GM12892 (cell line): ENCODE data around the gene MFSD8.
"Not testable (repeated sequence)": the region's sequence is repeated elsewhere in the genome, so short reads cannot be mapped to it uniquely, and the experiment has no call there.

Experiments
- DNase-seq: peaks from one replicate; pipeline ENCODE4 v3.0.0; 2011; ENCODE audit not compliant: insufficient read length
- FAIRE-seq: peaks from 2 replicates; lab custom pipeline; 2011; peaks lifted over from hg19 to GRCh38; lab: Jason Lieb, UNC
- POLR2A ChIP-seq: IDR thresholded peaks from 2 replicates; pipeline ENCODE4 v1.6.1; 2011; ENCODE audit warnings: low read depth, low read length, control low read depth
- POLR2AphosphoS5 ChIP-seq: IDR thresholded peaks from 2 replicates; pipeline ENCODE4 v1.6.1; 2011; ENCODE audit warnings: low read depth, low read length, control low read depth
- TAF1 ChIP-seq: IDR thresholded peaks from 2 replicates; pipeline ENCODE4 v1.6.1; 2011; ENCODE audit warnings: low read depth, mild to moderate bottlenecking, control low read depth, low read length, borderline replicate concordance

The MFSD8 gene

DNA sequence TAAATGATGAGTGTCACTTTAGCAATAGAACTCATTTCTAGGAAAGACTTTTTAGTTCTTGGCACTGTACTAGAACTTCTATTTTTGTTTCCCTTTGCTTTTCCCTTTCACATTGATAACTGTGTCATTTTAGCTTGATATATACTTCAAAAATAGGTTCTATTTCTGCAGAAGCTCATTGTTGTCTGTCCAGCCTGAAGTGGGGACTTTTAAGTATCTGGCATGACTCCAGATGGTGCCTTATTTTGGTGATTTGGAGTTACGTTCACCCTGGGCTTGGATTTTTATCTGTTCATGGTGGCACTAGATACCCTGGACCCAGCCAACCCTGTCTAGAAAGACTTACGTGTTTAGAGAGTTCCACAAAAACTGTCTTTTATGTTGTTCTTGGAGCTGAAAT, 3.6 kb upstream of the MFSD8 start:
- no peak for TF ChIP-seq POLR2A
- TF ChIP-seq POLR2AphosphoS5: no peak
- TF ChIP-seq TAF1: no peak
- FAIRE-seq (no peak), DNase-seq (no peak)

DNA sequence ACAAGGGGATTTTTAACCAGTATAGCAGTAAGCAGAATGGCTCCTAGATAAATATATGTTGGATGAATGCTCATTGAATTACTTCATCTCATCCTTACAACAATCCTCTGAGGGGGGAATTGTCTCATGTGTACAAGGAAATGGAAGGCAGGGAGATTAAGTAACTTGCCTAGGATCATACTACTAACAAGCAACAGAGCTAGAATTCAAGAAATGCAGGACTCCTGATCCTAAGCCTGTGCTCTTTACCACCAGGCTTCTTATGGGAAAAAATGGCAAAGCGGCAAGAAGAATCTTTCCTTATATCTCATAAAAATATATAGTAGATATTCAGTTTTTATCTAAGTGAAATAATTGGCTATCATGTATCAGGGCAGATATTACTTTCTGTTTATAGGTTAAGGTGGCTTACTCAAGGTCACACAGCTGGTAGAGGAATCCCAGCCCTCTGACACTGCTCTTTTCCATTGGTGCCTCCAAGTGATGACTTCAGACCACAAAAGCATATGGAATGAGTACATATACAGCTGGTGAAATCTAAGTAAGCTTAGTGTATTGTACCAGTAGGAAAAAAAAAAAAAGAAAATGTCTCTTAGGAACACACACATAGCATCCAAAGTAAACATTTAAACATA, 2.3 kb upstream of the MFSD8 start:
- DNase-seq: no peak
- no peak for FAIRE-seq
- TF ChIP-seq TAF1 (no peak), POLR2A (no peak), POLR2AphosphoS5 (no peak)

DNA sequence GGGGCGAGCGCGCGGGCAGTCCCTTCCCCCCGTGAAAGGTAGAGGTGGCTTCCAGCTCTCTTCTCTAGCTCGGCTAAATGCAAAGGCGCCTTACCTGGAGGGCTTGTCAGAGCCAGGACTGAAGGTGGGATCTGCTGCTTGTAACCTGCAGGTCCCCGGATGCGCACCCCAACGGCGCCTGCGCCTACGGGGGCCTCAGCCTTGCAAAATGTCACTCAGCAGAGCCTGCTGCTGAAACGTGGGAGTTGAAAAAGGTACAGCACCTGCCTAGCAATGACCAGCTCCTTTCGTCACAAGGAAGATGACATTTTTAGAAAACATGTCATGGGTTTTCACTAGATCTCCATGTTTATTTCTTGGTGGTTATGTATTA, 816 bp upstream of the MFSD8 start:
- DNase-seq: peak; percentile 48
- TF ChIP-seq POLR2A (peak; percentile 13; the same call in 1 of the 2 replicates), TAF1 (no peak), POLR2AphosphoS5 (no peak)
- FAIRE-seq: no peak

DNA sequence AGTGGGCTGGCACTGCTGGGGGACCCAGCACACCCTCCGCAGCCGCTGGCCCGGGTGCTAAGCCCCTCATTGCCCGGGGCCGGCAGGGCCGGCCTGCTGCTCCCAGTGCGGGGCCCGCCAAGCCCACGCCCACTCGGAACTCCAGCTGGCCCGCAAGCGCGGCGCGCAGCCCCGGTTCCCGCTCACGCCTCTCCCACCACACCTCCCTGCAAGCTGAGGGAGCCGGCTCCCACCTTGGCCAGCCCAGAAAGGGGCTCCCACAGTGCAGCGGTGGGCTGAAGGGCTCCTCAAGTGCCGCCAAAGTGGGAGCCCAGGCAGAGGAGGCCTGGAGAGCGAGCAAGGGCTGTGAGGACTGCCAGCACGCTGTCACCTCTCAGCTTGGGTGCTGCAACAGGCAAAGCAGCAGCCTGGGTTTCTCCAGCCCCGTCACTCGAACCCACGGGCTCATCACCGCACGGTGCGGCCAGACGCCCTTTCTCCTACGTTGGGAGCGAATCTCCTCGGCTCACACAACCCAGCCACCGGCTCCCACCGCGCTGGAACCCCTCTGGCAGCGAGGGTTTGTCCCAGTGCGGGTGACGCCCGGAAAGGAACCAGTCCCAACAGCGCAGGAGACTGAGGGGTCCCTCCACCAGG, 429 bp downstream of the MFSD8 start:
- DNase-seq, FAIRE-seq: not testable (repeated sequence)

DNA sequence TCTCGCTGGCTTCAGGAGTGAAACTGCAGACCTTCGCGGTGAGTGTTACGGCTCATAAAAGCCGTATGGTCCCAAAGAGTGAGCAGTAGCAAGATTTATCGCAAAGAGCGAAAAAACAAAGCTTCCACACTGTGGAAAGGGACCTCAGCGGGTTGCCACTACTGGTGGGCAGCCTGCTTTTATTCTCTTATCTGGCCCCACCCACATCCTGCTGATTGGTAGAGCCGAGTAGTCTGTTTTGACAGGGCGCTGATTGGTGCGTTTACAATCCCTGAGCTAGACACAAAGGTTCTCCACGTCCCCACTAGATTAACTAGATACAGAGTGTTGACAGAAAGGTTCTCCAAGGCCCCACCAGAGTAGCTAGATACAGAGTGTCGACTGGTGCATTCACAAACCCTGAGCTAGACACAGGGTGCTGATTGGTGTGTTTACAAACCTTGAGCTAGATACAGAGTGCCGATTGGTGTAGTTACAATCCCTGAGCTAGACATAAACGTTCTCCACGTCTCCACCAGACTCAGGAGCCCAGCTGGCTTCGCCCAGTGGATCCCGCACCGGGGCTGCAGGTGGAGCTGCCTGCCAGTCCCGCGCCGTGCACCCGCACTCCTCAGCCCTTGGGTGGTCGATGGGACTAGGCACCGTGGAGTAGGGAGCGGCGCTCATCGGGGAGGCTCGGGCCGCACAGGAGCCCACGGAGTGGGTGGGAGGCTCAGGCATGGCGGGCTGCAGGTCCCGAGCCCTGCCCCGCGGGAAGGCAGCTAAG, 1.2 kb downstream of the MFSD8 start:
- DNase-seq, FAIRE-seq: not testable (repeated sequence)
- TF ChIP-seq POLR2A: peak; percentile 63

DNA sequence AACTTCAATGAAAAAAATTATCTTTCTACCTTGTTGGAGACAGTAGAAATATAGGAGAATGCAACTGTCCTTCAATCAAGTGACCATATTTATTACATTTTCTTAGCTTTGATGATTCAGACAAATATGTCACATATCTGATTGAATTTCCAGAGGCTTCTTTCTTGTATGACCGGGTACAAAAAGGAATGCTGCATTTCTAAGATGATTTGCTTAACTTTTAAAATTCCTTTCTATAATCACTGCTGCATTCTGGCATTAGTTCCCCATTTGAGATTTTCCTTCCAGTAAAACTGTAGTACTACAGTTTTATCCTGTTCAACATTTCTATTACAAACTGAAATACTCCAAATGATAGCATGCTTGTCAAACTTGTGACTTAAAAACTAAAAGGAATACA, 5.2 kb downstream of the MFSD8 start:
- DNase-seq (no peak), FAIRE-seq (no peak)
- TF ChIP-seq TAF1 (no peak), POLR2A (no peak), POLR2AphosphoS5 (no peak)

DNA sequence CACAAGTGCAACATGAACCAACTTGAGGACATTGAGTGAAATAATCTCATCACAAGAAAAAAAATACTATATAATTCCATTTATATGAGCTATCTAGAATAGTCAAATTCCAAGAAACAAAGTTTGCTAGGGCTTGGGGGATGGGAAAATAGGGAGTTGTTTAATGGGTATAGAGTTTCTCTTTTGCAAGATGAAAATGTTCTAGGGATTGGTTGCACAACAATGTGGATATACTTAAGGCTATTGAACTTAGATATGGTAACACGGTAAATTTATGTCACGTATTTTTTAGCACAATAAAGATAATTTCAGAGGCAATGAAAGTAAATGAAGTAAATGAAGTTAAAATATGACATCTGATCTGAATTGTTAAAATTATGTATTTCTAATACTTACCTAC, 7.9 kb downstream of the MFSD8 start:
- DNase-seq (no peak), FAIRE-seq (no peak)
- TF ChIP-seq POLR2AphosphoS5 (no peak), POLR2A (no peak), TAF1 (no peak)

DNA sequence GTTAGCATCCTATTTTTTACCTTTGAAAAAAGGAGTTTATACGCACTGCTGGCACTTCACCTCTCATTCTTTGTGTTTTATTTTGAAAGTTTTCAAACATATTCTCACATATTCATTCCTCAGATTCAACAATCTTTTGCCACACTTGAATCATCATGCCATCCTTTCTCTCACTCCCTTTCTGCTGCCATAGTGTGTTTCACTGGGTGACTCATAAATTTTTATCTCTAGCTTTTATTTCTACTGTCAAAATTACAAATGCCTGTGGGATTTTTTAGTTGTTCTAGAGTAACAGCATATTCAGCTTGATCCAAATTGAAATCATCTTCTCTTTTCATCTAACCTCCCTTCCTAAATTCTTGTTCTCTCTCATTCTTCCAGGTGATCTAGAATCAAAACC, 28.0 kb downstream of the MFSD8 start:
- TF ChIP-seq POLR2AphosphoS5: no peak
- no peak for TF ChIP-seq TAF1
- TF ChIP-seq POLR2A: no peak
- DNase-seq: no peak
- no peak for FAIRE-seq

DNA sequence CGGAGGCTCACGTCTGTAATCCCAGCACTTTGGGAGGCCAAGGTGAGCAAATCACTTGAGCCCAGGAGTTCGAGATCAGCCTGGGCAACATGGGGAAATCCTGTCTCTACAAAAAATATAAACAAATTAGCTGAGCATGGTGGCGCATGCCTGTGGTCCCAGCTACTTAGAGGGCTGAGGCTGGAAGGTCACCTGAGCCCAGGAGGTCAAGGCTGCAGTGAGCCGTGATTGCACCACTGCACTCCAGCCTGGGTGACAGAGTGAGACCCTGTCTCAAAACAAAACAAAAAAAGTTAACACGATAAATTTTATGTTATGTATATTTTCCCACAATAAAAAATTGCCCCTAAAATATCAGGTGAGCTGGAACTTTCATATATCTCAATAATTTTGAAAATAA, 33.1 kb downstream of the MFSD8 start:
- DNase-seq, FAIRE-seq: not testable (repeated sequence)

DNA sequence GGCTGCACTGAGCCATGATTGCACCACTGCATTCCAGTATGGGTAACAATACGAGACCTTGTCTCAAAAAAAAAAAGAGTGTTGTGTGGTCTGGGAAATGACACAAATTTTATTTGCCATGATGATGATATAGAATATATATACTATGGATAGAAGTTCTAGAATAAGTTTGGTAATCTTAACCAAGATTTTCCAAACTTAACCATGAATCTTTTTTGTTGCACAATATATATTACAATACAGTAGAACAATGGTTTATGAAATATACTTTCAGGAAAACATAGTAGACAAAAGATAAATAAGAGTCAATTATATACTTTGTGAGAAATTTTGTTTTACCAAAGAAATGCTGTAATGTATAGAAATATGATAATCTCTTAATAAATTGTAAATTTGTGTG, 34.8 kb downstream of the MFSD8 start:
- FAIRE-seq: no peak
- no peak for TF ChIP-seq TAF1
- TF ChIP-seq POLR2A: no peak
- no peak for DNase-seq

DNA sequence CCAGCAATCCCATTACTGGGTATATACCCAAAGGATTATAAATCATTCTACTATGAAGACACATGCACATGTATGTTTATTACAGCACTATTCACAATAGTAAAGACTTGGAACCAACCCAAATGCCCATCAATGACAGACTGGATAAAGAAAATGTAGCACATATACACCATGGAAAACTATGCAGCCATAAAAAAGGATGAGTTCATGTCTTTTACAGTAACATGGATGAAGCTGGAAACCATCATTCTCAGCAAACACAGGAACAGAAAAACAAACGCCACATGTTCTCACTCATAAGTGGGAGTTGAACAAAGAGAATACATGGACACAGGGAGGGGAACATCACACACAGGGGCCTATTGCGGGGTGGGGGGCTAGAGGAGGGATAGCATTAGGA, 39.3 kb downstream of the MFSD8 start:
- not testable (repeated sequence) for FAIRE-seq, DNase-seq

DNA sequence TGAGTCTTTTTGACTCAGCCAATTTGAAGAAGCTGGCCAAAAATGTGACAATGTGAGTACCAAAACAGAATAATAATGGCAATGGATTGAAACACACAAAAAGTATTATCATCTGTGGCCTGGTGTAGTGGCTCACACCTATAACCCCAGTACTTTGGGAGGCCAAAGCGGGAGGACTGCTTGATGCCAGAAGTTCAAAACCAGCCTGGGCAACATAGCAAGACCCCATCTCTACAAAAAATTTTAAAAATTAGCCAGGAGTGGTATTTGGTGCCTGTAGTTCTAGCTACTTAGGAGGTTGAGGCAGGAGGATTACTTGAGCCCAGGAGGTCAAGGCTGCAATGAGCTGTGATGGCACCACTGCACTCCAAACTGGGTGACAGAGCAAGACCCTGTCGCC, 42.7 kb downstream of the MFSD8 start:
- TF ChIP-seq TAF1 (no peak), POLR2AphosphoS5 (no peak), POLR2A (no peak)

More for the DNA sequence above, 42.7 kb downstream of the MFSD8 start:
- no peak for FAIRE-seq
- no peak for DNase-seq
